WTC11 (cell line): ENCODE results near the gene GGN. TPM values are rescaled to one million over a fixed set of nuclear protein-coding genes. Genes with fewer than 3 reads are reported as not detected.
A peak's percentile ranks its signal among the peaks of the same experiment; 100 is the strongest.

Experiments used
- AFF4 ChIP-seq: sonication (generic); formaldehyde crosslinking; IDR thresholded peaks from 2 replicates; pipeline ENCODE4 v1.8.1; 2023; ENCODE audit warnings: mild to moderate bottlenecking, missing genetic modification reagents, borderline replicate concordance
- ATF2 ChIP-seq: sonication (generic); formaldehyde crosslinking; IDR thresholded peaks from 2 replicates; pipeline ENCODE4 v1.8.1; 2022; ENCODE audit warnings: low read depth, missing genetic modification reagents, borderline replicate concordance
- CREB1 ChIP-seq: sonication (generic); formaldehyde crosslinking; IDR thresholded peaks from 2 replicates; pipeline ENCODE4 v1.8.0; 2023; ENCODE audit warnings: mild to moderate bottlenecking, missing genetic modification reagents
- EMX1 ChIP-seq: fragments of 250-450 bp; sonication (Bioruptor Pico); IDR thresholded peaks from 2 replicates; pipeline ENCODE4 v1.8.0; 2021; ENCODE audit warnings: mild to moderate bottlenecking
- GABPB1 ChIP-seq: sonication (generic); formaldehyde crosslinking; IDR thresholded peaks from 2 replicates; pipeline ENCODE4 v1.8.1; 2023; ENCODE audit warnings: mild to moderate bottlenecking, missing genetic modification reagents
- GTF2I ChIP-seq: fragments of 250-450 bp; sonication (Bioruptor Pico); conservative IDR thresholded peaks from 2 replicates; pipeline ENCODE4 v1.4.0; 2021; ENCODE audit warnings: mild to moderate bottlenecking
- HMGXB4 ChIP-seq: sonication (generic); formaldehyde crosslinking; IDR thresholded peaks from 2 replicates; pipeline ENCODE4 v1.8.1; 2023; ENCODE audit warnings: mild to moderate bottlenecking, moderate library complexity, missing genetic modification reagents
- IRF1 ChIP-seq: sonication (generic); formaldehyde crosslinking; IDR thresholded peaks from 2 replicates; pipeline ENCODE4 v1.8.0; 2023; ENCODE audit warnings: missing genetic modification reagents
- IRF2 ChIP-seq: sonication (generic); formaldehyde crosslinking; IDR thresholded peaks from 2 replicates; pipeline ENCODE4 v1.8.0; 2022; ENCODE audit warnings: low read depth, missing genetic modification reagents, borderline replicate concordance
- KAT7 ChIP-seq: sonication (generic); formaldehyde crosslinking; IDR thresholded peaks from 2 replicates; pipeline ENCODE4 v1.8.1; 2023; ENCODE audit warnings: missing genetic modification reagents, mild to moderate bottlenecking, borderline replicate concordance
- NFYB ChIP-seq: sonication (generic); formaldehyde crosslinking; conservative IDR thresholded peaks from 2 replicates; pipeline ENCODE4 v1.8.0; 2022; ENCODE audit warnings: low read depth, missing genetic modification reagents
- TEAD4 ChIP-seq: sonication (generic); formaldehyde crosslinking; IDR thresholded peaks from 2 replicates; pipeline ENCODE4 v1.8.0; 2022; ENCODE audit warnings: mild to moderate bottlenecking, missing genetic modification reagents
- USF2 ChIP-seq: sonication (generic); formaldehyde crosslinking; IDR thresholded peaks from 2 replicates; pipeline ENCODE4 v1.8.1; 2023; ENCODE audit warnings: mild to moderate bottlenecking, missing genetic modification reagents, moderate library complexity
- ZNF121 ChIP-seq: sonication (generic); formaldehyde crosslinking; IDR thresholded peaks from 2 replicates; pipeline ENCODE4 v1.8.0; 2023; ENCODE audit warnings: missing genetic modification reagents
- ZNF671 ChIP-seq: fragments of 250-450 bp; sonication (Bioruptor Pico); IDR thresholded peaks from 2 replicates; pipeline ENCODE4 v1.8.0; 2021; ENCODE audit warnings: mild to moderate bottlenecking
- total RNA-seq: library from RNA; stranded (reverse); gene quantifications from 3 replicates; pipeline ENCODE4 v1.2.3, GENCODE V29; 2021
- TF ChIP-seq, protein P1 (sequence below): fragments of 250-450 bp; sonication (Bioruptor Pico); IDR thresholded peaks from 2 replicates; pipeline ENCODE4 v1.8.0; 2021; ENCODE audit warnings: mild to moderate bottlenecking
- TF ChIP-seq, protein P2 (sequence below): sonication (generic); formaldehyde crosslinking; IDR thresholded peaks from 2 replicates; pipeline ENCODE4 v1.8.0; 2022; ENCODE audit warnings: mild to moderate bottlenecking, missing genetic modification reagents
- TF ChIP-seq, protein P3 (sequence below): sonication (generic); formaldehyde crosslinking; IDR thresholded peaks from 2 replicates; pipeline ENCODE4 v1.8.0; 2022; ENCODE audit warnings: mild to moderate bottlenecking, missing genetic modification reagents
- TF ChIP-seq, protein P4 (sequence below): sonication (generic); formaldehyde crosslinking; conservative IDR thresholded peaks from 2 replicates; pipeline ENCODE4 v1.8.1; 2023; ENCODE audit warnings: mild to moderate bottlenecking, low read depth, missing genetic modification reagents, moderate library complexity
- TF ChIP-seq, protein P5 (sequence below): sonication (generic); formaldehyde crosslinking; IDR thresholded peaks from 2 replicates; pipeline ENCODE4 v1.8.0; 2022; ENCODE audit warnings: mild to moderate bottlenecking, missing genetic modification reagents

The GGN gene
- total RNA-seq, 1 experiment from 2014 or later, result 2.4 TPM

DNA sequence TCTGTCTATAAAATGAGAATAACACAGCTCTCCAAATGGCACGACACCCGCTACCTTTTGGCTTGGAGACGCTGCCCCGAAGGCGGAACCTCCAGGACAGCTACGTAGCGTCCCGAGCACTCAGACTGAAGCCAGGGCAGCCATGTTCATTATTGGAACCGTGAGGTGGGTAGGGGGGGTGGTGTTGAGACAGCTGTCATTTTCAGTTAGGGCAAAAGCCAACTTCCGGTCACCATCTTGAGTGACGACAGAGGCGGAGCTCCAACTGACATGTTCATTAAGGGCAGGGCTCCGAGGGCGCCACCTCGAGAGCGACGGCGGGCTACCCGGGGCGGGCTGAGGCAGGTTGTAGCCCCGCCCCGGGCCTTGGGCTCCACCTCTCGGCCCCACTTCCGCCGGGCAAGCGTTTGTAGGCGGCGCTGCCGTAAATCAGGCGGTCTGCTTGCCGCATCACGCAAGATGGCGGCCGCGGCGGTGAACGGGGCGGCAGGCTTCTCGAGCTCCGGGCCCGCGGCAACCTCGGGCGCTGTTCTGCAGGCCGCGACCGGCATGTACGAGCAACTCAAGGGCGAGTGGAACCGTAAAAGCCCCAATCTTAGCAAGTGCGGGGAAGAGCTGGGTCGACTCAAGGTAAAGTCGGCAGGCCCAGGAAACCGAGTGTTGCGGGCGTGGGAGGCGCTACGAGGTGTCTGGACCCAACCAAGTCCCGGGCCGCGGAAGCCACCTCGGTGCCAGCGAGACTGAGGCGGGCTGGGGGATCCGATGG is 13.3 kb downstream of the GGN start, which contains the start of gene PSMD8 (continued):
- TF ChIP-seq, protein P1, sequence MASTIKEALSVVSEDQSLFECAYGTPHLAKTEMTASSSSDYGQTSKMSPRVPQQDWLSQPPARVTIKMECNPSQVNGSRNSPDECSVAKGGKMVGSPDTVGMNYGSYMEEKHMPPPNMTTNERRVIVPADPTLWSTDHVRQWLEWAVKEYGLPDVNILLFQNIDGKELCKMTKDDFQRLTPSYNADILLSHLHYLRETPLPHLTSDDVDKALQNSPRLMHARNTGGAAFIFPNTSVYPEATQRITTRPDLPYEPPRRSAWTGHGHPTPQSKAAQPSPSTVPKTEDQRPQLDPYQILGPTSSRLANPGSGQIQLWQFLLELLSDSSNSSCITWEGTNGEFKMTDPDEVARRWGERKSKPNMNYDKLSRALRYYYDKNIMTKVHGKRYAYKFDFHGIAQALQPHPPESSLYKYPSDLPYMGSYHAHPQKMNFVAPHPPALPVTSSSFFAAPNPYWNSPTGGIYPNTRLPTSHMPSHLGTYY (CRISPR knock-in tag), result no peak
- TF ChIP-seq ZNF671 (CRISPR knock-in tag), result no peak
- peak; percentile 92; the same call in 1 of the 2 replicates for TF ChIP-seq HMGXB4
- no peak for TF ChIP-seq EMX1
- TF ChIP-seq NFYB (CRISPR knock-in tag), result peak; percentile 36; the same call in 1 of the 2 replicates
- peak; percentile 67; the same call in 1 of the 2 replicates for TF ChIP-seq KAT7 (CRISPR knock-in tag)
- TF ChIP-seq IRF2, result no peak
- TF ChIP-seq ZNF121 (CRISPR knock-in tag), result peak; percentile 86
- no peak for TF ChIP-seq ATF2
- 0 out of 2 replicates have a peak, but pooled peaks have one; percentile 45 for TF ChIP-seq TEAD4 (CRISPR knock-in tag)
- TF ChIP-seq CREB1, result no peak; the same call in 1 of the 2 replicates
- no peak for TF ChIP-seq GTF2I (CRISPR knock-in tag)
- peak; percentile 55; the same call in 1 of the 2 replicates for TF ChIP-seq USF2 (CRISPR knock-in tag)
- TF ChIP-seq IRF1 (CRISPR knock-in tag), result no peak
- TF ChIP-seq, protein P2, sequence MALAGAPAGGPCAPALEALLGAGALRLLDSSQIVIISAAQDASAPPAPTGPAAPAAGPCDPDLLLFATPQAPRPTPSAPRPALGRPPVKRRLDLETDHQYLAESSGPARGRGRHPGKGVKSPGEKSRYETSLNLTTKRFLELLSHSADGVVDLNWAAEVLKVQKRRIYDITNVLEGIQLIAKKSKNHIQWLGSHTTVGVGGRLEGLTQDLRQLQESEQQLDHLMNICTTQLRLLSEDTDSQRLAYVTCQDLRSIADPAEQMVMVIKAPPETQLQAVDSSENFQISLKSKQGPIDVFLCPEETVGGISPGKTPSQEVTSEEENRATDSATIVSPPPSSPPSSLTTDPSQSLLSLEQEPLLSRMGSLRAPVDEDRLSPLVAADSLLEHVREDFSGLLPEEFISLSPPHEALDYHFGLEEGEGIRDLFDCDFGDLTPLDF (CRISPR knock-in tag), result no peak
- TF ChIP-seq, protein P3, sequence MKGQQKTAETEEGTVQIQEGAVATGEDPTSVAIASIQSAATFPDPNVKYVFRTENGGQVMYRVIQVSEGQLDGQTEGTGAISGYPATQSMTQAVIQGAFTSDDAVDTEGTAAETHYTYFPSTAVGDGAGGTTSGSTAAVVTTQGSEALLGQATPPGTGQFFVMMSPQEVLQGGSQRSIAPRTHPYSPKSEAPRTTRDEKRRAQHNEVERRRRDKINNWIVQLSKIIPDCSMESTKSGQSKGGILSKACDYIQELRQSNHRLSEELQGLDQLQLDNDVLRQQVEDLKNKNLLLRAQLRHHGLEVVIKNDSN (CRISPR knock-in tag), result peak; percentile 74
- TF ChIP-seq GABPB1, result peak; percentile 68
- TF ChIP-seq AFF4 (CRISPR knock-in tag), result no peak
- TF ChIP-seq, protein P4, sequence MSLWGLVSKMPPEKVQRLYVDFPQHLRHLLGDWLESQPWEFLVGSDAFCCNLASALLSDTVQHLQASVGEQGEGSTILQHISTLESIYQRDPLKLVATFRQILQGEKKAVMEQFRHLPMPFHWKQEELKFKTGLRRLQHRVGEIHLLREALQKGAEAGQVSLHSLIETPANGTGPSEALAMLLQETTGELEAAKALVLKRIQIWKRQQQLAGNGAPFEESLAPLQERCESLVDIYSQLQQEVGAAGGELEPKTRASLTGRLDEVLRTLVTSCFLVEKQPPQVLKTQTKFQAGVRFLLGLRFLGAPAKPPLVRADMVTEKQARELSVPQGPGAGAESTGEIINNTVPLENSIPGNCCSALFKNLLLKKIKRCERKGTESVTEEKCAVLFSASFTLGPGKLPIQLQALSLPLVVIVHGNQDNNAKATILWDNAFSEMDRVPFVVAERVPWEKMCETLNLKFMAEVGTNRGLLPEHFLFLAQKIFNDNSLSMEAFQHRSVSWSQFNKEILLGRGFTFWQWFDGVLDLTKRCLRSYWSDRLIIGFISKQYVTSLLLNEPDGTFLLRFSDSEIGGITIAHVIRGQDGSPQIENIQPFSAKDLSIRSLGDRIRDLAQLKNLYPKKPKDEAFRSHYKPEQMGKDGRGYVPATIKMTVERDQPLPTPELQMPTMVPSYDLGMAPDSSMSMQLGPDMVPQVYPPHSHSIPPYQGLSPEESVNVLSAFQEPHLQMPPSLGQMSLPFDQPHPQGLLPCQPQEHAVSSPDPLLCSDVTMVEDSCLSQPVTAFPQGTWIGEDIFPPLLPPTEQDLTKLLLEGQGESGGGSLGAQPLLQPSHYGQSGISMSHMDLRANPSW (CRISPR knock-in tag), result no peak
- TF ChIP-seq, protein P5, sequence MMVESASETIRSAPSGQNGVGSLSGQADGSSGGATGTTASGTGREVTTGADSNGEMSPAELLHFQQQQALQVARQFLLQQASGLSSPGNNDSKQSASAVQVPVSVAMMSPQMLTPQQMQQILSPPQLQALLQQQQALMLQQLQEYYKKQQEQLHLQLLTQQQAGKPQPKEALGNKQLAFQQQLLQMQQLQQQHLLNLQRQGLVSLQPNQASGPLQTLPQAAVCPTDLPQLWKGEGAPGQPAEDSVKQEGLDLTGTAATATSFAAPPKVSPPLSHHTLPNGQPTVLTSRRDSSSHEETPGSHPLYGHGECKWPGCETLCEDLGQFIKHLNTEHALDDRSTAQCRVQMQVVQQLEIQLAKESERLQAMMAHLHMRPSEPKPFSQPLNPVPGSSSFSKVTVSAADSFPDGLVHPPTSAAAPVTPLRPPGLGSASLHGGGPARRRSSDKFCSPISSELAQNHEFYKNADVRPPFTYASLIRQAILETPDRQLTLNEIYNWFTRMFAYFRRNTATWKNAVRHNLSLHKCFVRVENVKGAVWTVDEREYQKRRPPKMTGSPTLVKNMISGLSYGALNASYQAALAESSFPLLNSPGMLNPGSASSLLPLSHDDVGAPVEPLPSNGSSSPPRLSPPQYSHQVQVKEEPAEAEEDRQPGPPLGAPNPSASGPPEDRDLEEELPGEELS (CRISPR knock-in tag), result peak; percentile 56; the same call in 1 of the 2 replicates
